Astrocyte of the spinal cord (primary cell): ENCODE results near the gene WDR77.
A peak's percentile ranks its signal among the peaks of the same experiment; 100 is the strongest.

Experiments
- DNase-seq: peaks from one replicate; pipeline ENCODE4 v3.0.0; 2011; ENCODE audit warnings: low read depth, low spot score
- H3K4me3 ChIP-seq: 2 replicates; pipeline ENCODE4 v1.5.1; 2011; ENCODE audit warnings: low read depth, mild to moderate bottlenecking, low read length, moderate library complexity
- in situ Hi-C: cut with HindIII; loops from 2 replicates; pipeline ENCODE4 v1.10.0; 2017; ENCODE audit warnings: low sequenced_read_pairs
- TF ChIP-seq, protein P1 (sequence below): IDR thresholded peaks from 2 replicates; pipeline ENCODE4 v1.5.1; 2012; ENCODE audit warnings: low read depth, mild to moderate bottlenecking, low read length, inconsistent platforms

WDR77 gene

DNA sequence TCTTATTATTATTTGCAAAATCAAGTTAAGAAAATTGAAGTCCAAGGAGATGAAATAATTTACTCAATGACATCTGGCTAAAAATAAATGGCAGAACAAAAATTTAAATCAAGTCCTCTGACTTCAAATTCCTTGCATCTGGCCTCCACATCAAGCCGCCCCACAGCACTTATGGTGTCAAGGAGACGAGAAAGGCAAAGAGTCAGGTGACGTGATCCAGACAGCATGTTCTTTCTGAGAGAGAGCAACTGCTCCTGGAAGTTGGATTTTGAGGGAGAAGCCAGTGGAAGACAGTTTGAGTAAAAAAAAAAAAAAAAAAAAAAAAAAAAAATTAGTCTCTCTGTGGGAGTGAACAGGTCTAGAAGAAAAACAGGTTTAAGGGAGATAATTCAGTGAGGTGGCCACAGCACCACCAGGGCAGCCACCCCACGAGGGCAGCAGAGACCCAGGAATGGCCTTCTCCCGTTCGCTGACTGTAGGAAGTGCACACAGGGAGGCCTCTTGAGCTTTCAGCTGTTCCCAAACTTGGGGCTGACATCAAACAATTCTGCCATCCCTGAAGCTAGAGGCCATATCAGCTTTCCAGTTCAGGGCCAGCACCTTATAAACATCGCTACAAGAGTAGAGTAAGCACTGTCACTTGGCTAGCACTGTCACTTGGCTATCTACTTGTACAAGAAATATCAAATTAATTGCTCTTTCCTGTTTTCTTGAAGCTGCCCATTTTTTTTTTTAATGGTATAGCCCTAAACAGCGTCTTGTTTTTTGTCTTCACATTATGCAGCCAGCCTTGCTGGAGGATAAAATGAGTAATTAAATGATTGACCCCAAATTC lies 32.5 kb upstream of the WDR77 start:
- in situ Hi-C loops, result no loop called here
- TF ChIP-seq, protein P1, sequence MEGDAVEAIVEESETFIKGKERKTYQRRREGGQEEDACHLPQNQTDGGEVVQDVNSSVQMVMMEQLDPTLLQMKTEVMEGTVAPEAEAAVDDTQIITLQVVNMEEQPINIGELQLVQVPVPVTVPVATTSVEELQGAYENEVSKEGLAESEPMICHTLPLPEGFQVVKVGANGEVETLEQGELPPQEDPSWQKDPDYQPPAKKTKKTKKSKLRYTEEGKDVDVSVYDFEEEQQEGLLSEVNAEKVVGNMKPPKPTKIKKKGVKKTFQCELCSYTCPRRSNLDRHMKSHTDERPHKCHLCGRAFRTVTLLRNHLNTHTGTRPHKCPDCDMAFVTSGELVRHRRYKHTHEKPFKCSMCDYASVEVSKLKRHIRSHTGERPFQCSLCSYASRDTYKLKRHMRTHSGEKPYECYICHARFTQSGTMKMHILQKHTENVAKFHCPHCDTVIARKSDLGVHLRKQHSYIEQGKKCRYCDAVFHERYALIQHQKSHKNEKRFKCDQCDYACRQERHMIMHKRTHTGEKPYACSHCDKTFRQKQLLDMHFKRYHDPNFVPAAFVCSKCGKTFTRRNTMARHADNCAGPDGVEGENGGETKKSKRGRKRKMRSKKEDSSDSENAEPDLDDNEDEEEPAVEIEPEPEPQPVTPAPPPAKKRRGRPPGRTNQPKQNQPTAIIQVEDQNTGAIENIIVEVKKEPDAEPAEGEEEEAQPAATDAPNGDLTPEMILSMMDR, result peak; percentile 72
- H3K4me3 ChIP-seq, result no peak overlapping the region
- peak; percentile 46 for DNase-seq

DNA sequence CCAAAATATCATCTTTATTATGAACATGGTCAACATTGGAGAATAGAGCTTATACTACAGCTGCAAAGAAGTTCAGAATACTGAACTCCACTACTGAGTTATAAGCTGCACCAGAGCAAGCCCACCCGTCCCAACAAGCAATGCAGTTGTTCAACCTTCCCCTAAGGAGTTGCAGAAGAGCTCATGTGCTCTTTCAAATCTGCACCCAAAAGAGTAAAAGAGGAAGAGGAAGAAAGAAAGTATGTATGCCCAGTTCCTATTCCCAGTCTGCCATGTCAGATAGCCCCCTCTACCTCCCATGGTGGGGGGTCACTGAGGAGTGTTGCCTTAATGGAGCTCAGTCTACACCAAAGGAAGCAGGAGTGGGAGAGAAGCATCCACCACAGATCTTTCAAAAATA lies 31.6 kb upstream of the WDR77 start:
- in situ Hi-C loops, result no loop called here
- TF ChIP-seq, protein P1, result no peak
- no peak overlapping the region for H3K4me3 ChIP-seq
- DNase-seq, result no peak

DNA sequence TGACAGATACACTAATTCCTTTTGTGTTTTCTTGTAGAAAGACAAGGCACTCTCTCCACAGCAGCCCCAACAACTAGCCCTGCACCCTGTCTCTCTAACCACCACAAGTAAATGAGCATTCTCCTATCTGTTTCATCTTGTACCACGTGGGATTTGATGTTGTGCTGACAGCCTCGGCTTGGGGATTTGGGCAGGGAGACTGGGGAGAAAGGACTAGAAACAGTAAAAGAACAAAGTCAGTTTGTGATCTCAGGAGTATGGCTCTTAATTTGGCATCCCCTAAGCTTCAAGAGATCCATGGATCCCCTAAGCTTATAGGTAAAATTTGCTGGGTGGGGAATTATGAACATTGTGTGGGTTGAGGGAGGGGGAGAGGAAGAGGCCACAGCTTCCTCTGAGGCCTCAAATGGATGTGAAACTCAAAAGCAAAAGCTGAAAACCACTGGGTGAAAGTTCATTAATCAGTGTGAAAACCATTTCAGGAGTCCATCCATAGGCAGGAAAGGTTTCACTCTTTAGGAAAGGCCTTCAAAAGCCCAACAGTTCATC lies 27.8 kb upstream of the WDR77 start:
- in situ Hi-C loops, result no loop called here
- no peak for DNase-seq
- TF ChIP-seq, protein P1, result no peak
- no peak overlapping the region for H3K4me3 ChIP-seq

DNA sequence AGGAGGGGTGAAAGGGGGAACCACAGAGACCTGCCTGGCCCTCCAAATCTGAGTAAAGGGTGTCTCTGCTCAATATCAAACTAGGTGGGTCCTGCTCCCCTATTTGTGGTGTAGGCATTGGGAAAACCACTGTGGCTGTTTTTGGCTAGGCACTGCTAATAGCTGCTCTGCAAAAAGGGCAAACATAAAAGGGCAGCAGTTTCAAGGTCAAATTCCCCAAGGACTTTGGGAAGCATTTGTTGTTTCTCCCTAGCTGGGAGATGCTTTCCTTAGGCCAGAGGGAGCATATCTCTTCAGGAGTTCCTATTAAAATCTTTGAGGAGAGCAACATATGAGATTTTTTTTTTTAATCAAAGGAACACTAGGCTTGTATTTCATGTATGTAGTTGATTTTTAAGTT lies 27.2 kb upstream of the WDR77 start:
- TF ChIP-seq, protein P1, result no peak
- in situ Hi-C loops, result no loop called here
- DNase-seq, result no peak
- H3K4me3 ChIP-seq, result no peak overlapping the region

DNA sequence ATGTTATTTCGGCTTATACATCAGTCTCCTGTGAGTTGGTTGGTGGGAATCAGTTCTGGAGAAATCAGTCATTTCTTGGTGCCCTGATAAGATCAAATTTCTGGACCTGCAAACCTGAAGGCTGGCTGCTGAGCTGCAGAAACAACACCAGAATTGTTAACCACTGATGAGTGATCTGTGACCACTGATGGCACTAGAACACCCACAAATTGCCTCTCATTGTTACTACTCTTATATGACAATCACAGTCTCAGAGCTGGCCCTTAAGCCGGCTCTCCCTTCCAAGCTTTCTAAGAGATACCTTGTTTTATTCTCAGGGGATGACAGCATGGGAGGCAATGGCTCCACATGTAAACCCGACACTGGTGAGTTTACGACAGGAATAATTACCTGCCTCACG lies 26.6 kb upstream of the WDR77 start:
- H3K4me3 ChIP-seq, result no peak overlapping the region
- in situ Hi-C loops, result no loop called here
- no peak for DNase-seq
- TF ChIP-seq, protein P1, result no peak

DNA sequence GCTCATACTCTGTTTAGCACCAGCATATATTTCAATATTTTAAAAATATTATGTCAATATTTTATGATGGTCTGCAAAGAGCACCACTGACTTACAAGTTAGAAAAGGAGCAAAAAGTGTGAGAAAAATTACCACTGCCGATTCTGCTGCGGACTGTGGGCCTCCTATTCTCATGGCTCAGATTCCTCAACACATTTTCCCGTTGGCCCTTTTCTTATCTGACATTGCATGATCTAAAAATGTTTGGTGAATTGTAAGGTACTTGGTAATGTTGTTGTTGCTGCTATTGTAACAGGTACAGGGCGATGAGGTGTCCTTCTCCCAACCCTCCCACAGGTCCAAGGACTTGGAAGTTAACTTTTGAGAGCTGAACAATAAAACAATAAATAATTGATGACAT lies 25.5 kb upstream of the WDR77 start:
- no peak overlapping the region for H3K4me3 ChIP-seq
- in situ Hi-C loops, result no loop called here
- no peak for DNase-seq
- TF ChIP-seq, protein P1, result no peak
